GM23338 (cell line): ENCODE results near the gene MED27. TPM values are rescaled to one million over a fixed set of nuclear protein-coding genes. Genes with fewer than 3 reads are reported as not detected.

ENCODE experiments used
- ATAC-seq: fragments of 200-7000 bp; cut with Tn5 transposase; 3 replicates; pipeline ENCODE4 v1.9.1; 2020
- DNase-seq: peaks from one replicate; pipeline ENCODE4 v3.0.0-alpha.2; 2015; ENCODE audit warnings: low spot score
- H2AFZ ChIP-seq: fragments of 200-600 bp; sonication (generic); 2 replicates; pipeline ENCODE4 v1.8.0; 2016; ENCODE audit warnings: antibody characterized with exemption, mild to moderate bottlenecking, moderate library complexity
- H3F3A ChIP-seq: fragments of 200-600 bp; sonication (generic); replicated peaks from 2 replicates; pipeline ENCODE4 v1.8.0; 2017; ENCODE audit warnings: antibody characterized with exemption, mixed run types, low read depth
- H3K27ac ChIP-seq: fragments of 200-600 bp; sonication (generic); 2 replicates; pipeline ENCODE4 v1.6.1; 2016; ENCODE audit warnings: low read depth
- H3K27me3 ChIP-seq: fragments of 200-600 bp; sonication (generic); 2 replicates; pipeline ENCODE4 v1.8.0; 2016; ENCODE audit warnings: mild to moderate bottlenecking, mixed run types, moderate library complexity; ENCODE audit not compliant: insufficient read depth
- H3K36me3 ChIP-seq: fragments of 200-600 bp; sonication (generic); 2 replicates; pipeline ENCODE4 v1.8.0; 2016; ENCODE audit warnings: mild to moderate bottlenecking; ENCODE audit not compliant: insufficient read depth
- H3K4me1 ChIP-seq: fragments of 200-600 bp; sonication (generic); 2 replicates; pipeline ENCODE4 v1.8.0; 2016; ENCODE audit warnings: mild to moderate bottlenecking, moderate library complexity; ENCODE audit not compliant: insufficient read depth
- H3K4me2 ChIP-seq: fragments of 200-600 bp; sonication (generic); 2 replicates; pipeline ENCODE4 v1.7.1; 2017; ENCODE audit warnings: mixed run types
- H3K4me3 ChIP-seq: fragments of 200-600 bp; sonication (generic); 2 replicates; pipeline ENCODE4 v1.6.1; 2016; ENCODE audit warnings: mixed run types
- H3K79me2 ChIP-seq: fragments of 200-600 bp; sonication (generic); replicated peaks from 2 replicates; pipeline ENCODE4 v1.8.0; 2017; ENCODE audit warnings: mild to moderate bottlenecking; ENCODE audit not compliant: insufficient read depth
- H3K9me2 ChIP-seq: fragments of 200-600 bp; sonication (generic); 2 replicates; pipeline ENCODE4 v1.8.0; 2017; ENCODE audit not compliant: insufficient read depth
- H4K20me1 ChIP-seq: fragments of 200-600 bp; sonication (generic); replicated peaks from 2 replicates; pipeline ENCODE4 v1.8.0; 2017; ENCODE audit warnings: mild to moderate bottlenecking; ENCODE audit not compliant: insufficient read depth
- H3K27ac Mint-ChIP-seq: 2 replicates; pipeline ENCODE4 v1.8.0; 2020; ENCODE audit warnings: inconsistent platforms, mild to moderate bottlenecking, moderate library complexity, mixed read lengths
- H3K27me3 Mint-ChIP-seq: 3 replicates; pipeline ENCODE4 v1.8.0; 2022; ENCODE audit warnings: low read depth, mild to moderate bottlenecking, moderate library complexity, mixed read lengths, inconsistent platforms; ENCODE audit not compliant: insufficient read depth, poor library complexity
- H3K36me3 Mint-ChIP-seq: 3 replicates; pipeline ENCODE4 v1.8.0; 2021; ENCODE audit warnings: low read depth, mild to moderate bottlenecking, inconsistent platforms, moderate library complexity, mixed read lengths
- H3K4me1 Mint-ChIP-seq: 3 replicates; pipeline ENCODE4 v1.8.0; 2020; ENCODE audit warnings: mild to moderate bottlenecking, inconsistent platforms, mixed read lengths
- H3K4me3 Mint-ChIP-seq: 3 replicates; pipeline ENCODE4 v1.8.0; 2021; ENCODE audit warnings: moderate library complexity, mild to moderate bottlenecking, inconsistent platforms, mixed read lengths
- H3K9me3 Mint-ChIP-seq: 3 replicates; pipeline ENCODE4 v1.8.0; 2020; ENCODE audit warnings: moderate library complexity, mild to moderate bottlenecking, inconsistent platforms, mixed read lengths
- CREB1 ChIP-seq: fragments of 250-450 bp; sonication (Bioruptor Pico); IDR thresholded peaks from 2 replicates; pipeline ENCODE4 v1.5.0; 2020; ENCODE audit warnings: low read depth, mild to moderate bottlenecking, moderate library complexity
- EZH2 ChIP-seq: fragments of 200-600 bp; sonication (generic); IDR thresholded peaks from one replicate; pipeline ENCODE4 v1.8.0; 2017; ENCODE audit warnings: antibody characterized with exemption, mild to moderate bottlenecking, low read depth; ENCODE audit not compliant: unreplicated experiment
- NANOG ChIP-seq: IDR thresholded peaks from 2 replicates; pipeline ENCODE4 v1.6.1; 2016; ENCODE audit warnings: antibody characterized with exemption, borderline replicate concordance
- POLR2AphosphoS5 ChIP-seq: IDR thresholded peaks from 2 replicates; pipeline ENCODE4 v1.6.1; 2016; ENCODE audit warnings: antibody characterized with exemption, low read depth
- REST ChIP-seq: IDR thresholded peaks from one replicate; pipeline ENCODE4 v1.6.1; 2018; ENCODE audit warnings: antibody characterized with exemption; ENCODE audit not compliant: unreplicated experiment
- STAT1 ChIP-seq: IDR thresholded peaks from one replicate; pipeline ENCODE4 v1.6.1; 2016; ENCODE audit warnings: antibody characterized with exemption; ENCODE audit not compliant: unreplicated experiment
- ZNF114 ChIP-seq: fragments of 250-450 bp; sonication (Bioruptor Pico); IDR thresholded peaks from 2 replicates; pipeline ENCODE4 v1.5.0; 2020; ENCODE audit warnings: mild to moderate bottlenecking, moderate library complexity
- ZNF331 ChIP-seq: fragments of 250-450 bp; sonication (Bioruptor Pico); IDR thresholded peaks from 2 replicates; pipeline ENCODE4 v1.5.0; 2020; ENCODE audit warnings: low read depth, mild to moderate bottlenecking, moderate library complexity
- ZNF462 ChIP-seq: fragments of 250-450 bp; sonication (Bioruptor Pico); IDR thresholded peaks from 2 replicates; pipeline ENCODE4 v1.5.0; 2020; ENCODE audit warnings: mild to moderate bottlenecking, moderate library complexity
- polyA plus RNA-seq: library from polyadenylated mRNA; unstranded; fragments of >200 nt; fragmentation: Nextera tagmentation; extraction: Ambion mirVana; gene quantifications from 2 replicates; pipeline ENCODE4 v1.2.1, GENCODE V29; 2016
- total RNA-seq: library from RNA; depleted of rRNA; stranded (reverse); fragments of >200 nt; shearing (Covaris generic); gene quantifications from 2 replicates; pipeline ENCODE4 v1.2.3, GENCODE V29; 2014
- TF ChIP-seq, protein P1 (sequence below), 2 experiments: fragments of 200-600 bp in 1 of 2; sonication (generic) in 1 of 2; conservative IDR thresholded peaks; 2 replicates each; pipeline versions ENCODE4 v1.5.1 to v1.6.1; 2016 to 2017; ENCODE audit warnings: antibody characterized with exemption in 2 of 2, low read depth in 2 of 2, mild to moderate bottlenecking in 2 of 2, moderate library complexity in 1 of 2

MED27 gene
- total and polyA plus RNA-seq, 2 experiments from 2014 or later = 30.6 to 35.0 TPM

- H3K27ac ChIP-seq = no peak overlapping the region
- DNase-seq = no peak
- Mint-ChIP-seq H3K36me3 (no peaks in the 10 kb centered on the region; the same call in 2 of the 3 replicates), H3K27ac (no peak overlapping the region), H3K4me1 (peaks cover 24% of the 10 kb centered on the region), H3K27me3 (peaks cover 15% of the 10 kb centered on the region), H3K4me3 (no peak overlapping the region), H3K9me3 (no peaks in the 10 kb centered on the region)
- TF ChIP-seq CREB1 (CRISPR knock-in tag) = no peak
- no peak for TF ChIP-seq ZNF462 (CRISPR knock-in tag)
- TF ChIP-seq, protein P1, sequence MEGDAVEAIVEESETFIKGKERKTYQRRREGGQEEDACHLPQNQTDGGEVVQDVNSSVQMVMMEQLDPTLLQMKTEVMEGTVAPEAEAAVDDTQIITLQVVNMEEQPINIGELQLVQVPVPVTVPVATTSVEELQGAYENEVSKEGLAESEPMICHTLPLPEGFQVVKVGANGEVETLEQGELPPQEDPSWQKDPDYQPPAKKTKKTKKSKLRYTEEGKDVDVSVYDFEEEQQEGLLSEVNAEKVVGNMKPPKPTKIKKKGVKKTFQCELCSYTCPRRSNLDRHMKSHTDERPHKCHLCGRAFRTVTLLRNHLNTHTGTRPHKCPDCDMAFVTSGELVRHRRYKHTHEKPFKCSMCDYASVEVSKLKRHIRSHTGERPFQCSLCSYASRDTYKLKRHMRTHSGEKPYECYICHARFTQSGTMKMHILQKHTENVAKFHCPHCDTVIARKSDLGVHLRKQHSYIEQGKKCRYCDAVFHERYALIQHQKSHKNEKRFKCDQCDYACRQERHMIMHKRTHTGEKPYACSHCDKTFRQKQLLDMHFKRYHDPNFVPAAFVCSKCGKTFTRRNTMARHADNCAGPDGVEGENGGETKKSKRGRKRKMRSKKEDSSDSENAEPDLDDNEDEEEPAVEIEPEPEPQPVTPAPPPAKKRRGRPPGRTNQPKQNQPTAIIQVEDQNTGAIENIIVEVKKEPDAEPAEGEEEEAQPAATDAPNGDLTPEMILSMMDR (conservative IDR thresholded peaks at IDR 0.05; ENCODE audit: low read depth in 2 of 2) = peak in 1 of 2 experiments; percentile 16; a peak in 1 of 4 replicates
- H3K4me3 ChIP-seq = no peak overlapping the region
- no peak for ATAC-seq
- H2AFZ ChIP-seq = no peak overlapping the region
- 0 out of 2 replicates have a peak, but pooled peaks cover 3% of the 10 kb centered on the region for H3F3A ChIP-seq
- H3K27me3 ChIP-seq = no peaks in the 10 kb centered on the region
- H3K36me3 ChIP-seq = no peaks in the 10 kb centered on the region
- H3K4me1 ChIP-seq = peaks cover 15% of the 10 kb centered on the region
- H3K79me2 ChIP-seq = no peaks in the 10 kb centered on the region
- H3K9me2 ChIP-seq = no peaks in the 10 kb centered on the region
- H4K20me1 ChIP-seq = no peaks in the 10 kb centered on the region; the same call in none of the 2 replicates
- H3K4me2 ChIP-seq = no peak overlapping the region
These were observed 206.3 kb downstream of the MED27 start for GRCh38 chr9:131873335-131873734.

- Histone ChIP-seq H4K20me1 (no peaks in the 10 kb centered on the region; the same call in none of the 2 replicates), H3K9me2 (no peaks in the 10 kb centered on the region), H3K36me3 (no peaks in the 10 kb centered on the region), H3K4me3 (no peak overlapping the region), H3F3A (0 out of 2 replicates have a peak, but pooled peaks cover 3% of the 10 kb centered on the region), H3K27ac (no peak overlapping the region), H3K4me1 (peaks cover 15% of the 10 kb centered on the region), H2AFZ (no peak overlapping the region), H3K4me2 (no peak overlapping the region), H3K27me3 (no peaks in the 10 kb centered on the region), H3K79me2 (no peaks in the 10 kb centered on the region)
- Mint-ChIP-seq H3K4me3 (no peak overlapping the region), H3K9me3 (no peaks in the 10 kb centered on the region; the same call in 2 of the 3 replicates), H3K27ac (no peak overlapping the region), H3K4me1 (peaks cover 24% of the 10 kb centered on the region), H3K27me3 (peaks cover 15% of the 10 kb centered on the region), H3K36me3 (no peaks in the 10 kb centered on the region; the same call in 2 of the 3 replicates)
- no peak for DNase-seq
- no peak for ATAC-seq
- TF ChIP-seq REST (no peak), CREB1 (CRISPR knock-in tag) (no peak), STAT1 (no peak), NANOG (no peak), ZNF331 (CRISPR knock-in tag) (no peak), ZNF114 (CRISPR knock-in tag) (no peak), POLR2AphosphoS5 (no peak), EZH2 (no peak)
These were observed 207.0 kb downstream of the MED27 start for GRCh38 chr9:131872702-131873101.
